Measurements from ENCODE around the gene EDEM2.

The EDEM2 gene

DNA sequence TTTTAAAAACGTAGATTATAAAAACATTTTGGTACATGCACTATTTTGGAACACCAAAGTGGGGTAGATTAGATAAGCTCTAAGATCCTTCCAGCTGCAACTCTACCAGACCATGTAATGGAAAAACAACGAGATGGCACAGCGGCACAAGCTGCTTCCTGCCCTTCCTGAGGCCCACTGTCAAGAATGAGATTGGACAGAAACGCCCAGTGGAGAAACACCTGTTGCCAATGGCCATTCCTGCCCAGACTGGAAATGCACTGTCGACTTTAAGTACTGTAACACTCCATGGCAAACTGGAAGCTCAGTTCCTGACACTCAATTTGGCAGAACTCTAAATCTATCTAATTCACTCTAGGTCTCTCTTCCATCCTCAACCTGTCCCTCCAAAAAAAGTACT, 21.4 kb downstream of the EDEM2 start:
- no peak for DNase-seq
- Histone ChIP-seq H3K9me2 (replicated peaks; ENCODE audit: insufficient read depth, low read length) (no peaks in the 10 kb centered on the region), H3K27me3 (replicated peaks; ENCODE audit: insufficient read depth, low read length) (no peaks in the 10 kb centered on the region), H3K36me3 (replicated peaks; ENCODE audit: insufficient read depth, low read length) (no peaks in the 10 kb centered on the region), H3K9ac (ENCODE audit: low read length) (no peak overlapping the region), H2AFZ (ENCODE audit: low read length) (no peak overlapping the region), H3K4me2 (ENCODE audit: low read depth, low read length) (no peak overlapping the region), H3K4me1 (ENCODE audit: low read length) (no peaks in the 10 kb centered on the region), H4K20me1 (ENCODE audit: insufficient read depth, low read length) (no peaks in the 10 kb centered on the region), H3K79me2 (ENCODE audit: low read length) (no peaks in the 10 kb centered on the region), H3K27ac (ENCODE audit: low read length) (no peak overlapping the region), H3K4me3 (ENCODE audit: low read length) (no peak overlapping the region), H3K9me3 (replicated peaks; ENCODE audit: insufficient read depth, low read length) (no peaks in the 10 kb centered on the region), H3F3A (ENCODE audit: insufficient read depth, low read length) (no peaks in the 10 kb centered on the region)
- TF ChIP-seq, protein P1, sequence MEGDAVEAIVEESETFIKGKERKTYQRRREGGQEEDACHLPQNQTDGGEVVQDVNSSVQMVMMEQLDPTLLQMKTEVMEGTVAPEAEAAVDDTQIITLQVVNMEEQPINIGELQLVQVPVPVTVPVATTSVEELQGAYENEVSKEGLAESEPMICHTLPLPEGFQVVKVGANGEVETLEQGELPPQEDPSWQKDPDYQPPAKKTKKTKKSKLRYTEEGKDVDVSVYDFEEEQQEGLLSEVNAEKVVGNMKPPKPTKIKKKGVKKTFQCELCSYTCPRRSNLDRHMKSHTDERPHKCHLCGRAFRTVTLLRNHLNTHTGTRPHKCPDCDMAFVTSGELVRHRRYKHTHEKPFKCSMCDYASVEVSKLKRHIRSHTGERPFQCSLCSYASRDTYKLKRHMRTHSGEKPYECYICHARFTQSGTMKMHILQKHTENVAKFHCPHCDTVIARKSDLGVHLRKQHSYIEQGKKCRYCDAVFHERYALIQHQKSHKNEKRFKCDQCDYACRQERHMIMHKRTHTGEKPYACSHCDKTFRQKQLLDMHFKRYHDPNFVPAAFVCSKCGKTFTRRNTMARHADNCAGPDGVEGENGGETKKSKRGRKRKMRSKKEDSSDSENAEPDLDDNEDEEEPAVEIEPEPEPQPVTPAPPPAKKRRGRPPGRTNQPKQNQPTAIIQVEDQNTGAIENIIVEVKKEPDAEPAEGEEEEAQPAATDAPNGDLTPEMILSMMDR (IDR thresholded peaks at IDR 0.05; ENCODE audit: low read length) = no peak
- TF ChIP-seq EZH2 (optimal IDR thresholded peaks at IDR 0.05; ENCODE audit: low read depth, low read length) (no peak), EZH2phosphoT487 (IDR thresholded peaks at IDR 0.05; ENCODE audit: low read length) (no peak)

GRCh38 chr20:35122756-35123405, 24.3 kb downstream of the EDEM2 start:
- no peaks in the 10 kb centered on the region for H3K36me3 ChIP-seq (replicated peaks; ENCODE audit: insufficient read depth, low read length)
- H3K9me3 ChIP-seq (replicated peaks; ENCODE audit: insufficient read depth, low read length) = no peaks in the 10 kb centered on the region
- H3K9me2 ChIP-seq (replicated peaks; ENCODE audit: insufficient read depth, low read length) = no peaks in the 10 kb centered on the region
- no peaks in the 10 kb centered on the region for H3K4me1 ChIP-seq (ENCODE audit: low read length)
- H3K4me2 ChIP-seq (ENCODE audit: low read depth, low read length) = no peak overlapping the region
- no peaks in the 10 kb centered on the region for H3F3A ChIP-seq (ENCODE audit: insufficient read depth, low read length)
- H3K4me3 ChIP-seq (ENCODE audit: low read length) = no peak overlapping the region
- TF ChIP-seq EZH2phosphoT487 (IDR thresholded peaks at IDR 0.05; ENCODE audit: low read length) (no peak), EZH2 (optimal IDR thresholded peaks at IDR 0.05; ENCODE audit: low read depth, low read length) (no peak)
- TF ChIP-seq, protein P1 (IDR thresholded peaks at IDR 0.05; ENCODE audit: low read length) = no peak
- no peak overlapping the region for H3K27ac ChIP-seq (ENCODE audit: low read length)
- H2AFZ ChIP-seq (ENCODE audit: low read length) = no peak overlapping the region
- H4K20me1 ChIP-seq (ENCODE audit: insufficient read depth, low read length) = no peaks in the 10 kb centered on the region
- DNase-seq = no peak
- H3K79me2 ChIP-seq (ENCODE audit: low read length) = no peaks in the 10 kb centered on the region
- H3K27me3 ChIP-seq (replicated peaks; ENCODE audit: insufficient read depth, low read length) = no peaks in the 10 kb centered on the region
- no peak overlapping the region for H3K9ac ChIP-seq (ENCODE audit: low read length)

DNA sequence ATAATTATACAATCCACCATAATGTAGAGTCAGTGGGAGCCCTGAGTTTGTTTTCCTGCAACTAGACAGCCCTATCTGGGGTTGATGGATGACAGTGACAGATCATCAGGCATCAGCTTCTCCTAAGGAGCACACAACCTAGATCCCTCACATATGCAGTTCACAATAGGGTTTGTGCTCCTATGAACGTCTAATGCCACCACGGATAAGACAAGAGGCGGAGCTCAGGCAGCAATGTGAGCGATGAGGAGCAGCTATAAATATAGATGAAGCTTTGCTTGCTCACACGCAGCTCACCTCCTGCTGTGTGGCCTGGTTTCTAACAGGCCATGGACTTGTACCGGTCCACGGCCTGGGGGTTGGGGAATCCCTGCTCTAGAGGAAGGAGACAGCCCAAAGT, 25.9 kb downstream of the EDEM2 start:
- no peaks in the 10 kb centered on the region for H3K36me3 ChIP-seq (replicated peaks; ENCODE audit: insufficient read depth, low read length)
- H2AFZ ChIP-seq (ENCODE audit: low read length) = no peak overlapping the region
- no peak overlapping the region for H3K4me2 ChIP-seq (ENCODE audit: low read depth, low read length)
- H3K9ac ChIP-seq (ENCODE audit: low read length) = no peak overlapping the region
- H3F3A ChIP-seq (ENCODE audit: insufficient read depth, low read length) = no peaks in the 10 kb centered on the region
- H3K4me1 ChIP-seq (ENCODE audit: low read length) = no peaks in the 10 kb centered on the region
- no peaks in the 10 kb centered on the region for H3K9me3 ChIP-seq (replicated peaks; ENCODE audit: insufficient read depth, low read length)
- no peak overlapping the region for H3K4me3 ChIP-seq (ENCODE audit: low read length)
- DNase-seq = no peak
- TF ChIP-seq, protein P1 (IDR thresholded peaks at IDR 0.05; ENCODE audit: low read length) = no peak
- TF ChIP-seq EZH2phosphoT487 (IDR thresholded peaks at IDR 0.05; ENCODE audit: low read length) (no peak), EZH2 (optimal IDR thresholded peaks at IDR 0.05; ENCODE audit: low read depth, low read length) (no peak)
- no peaks in the 10 kb centered on the region for H4K20me1 ChIP-seq (ENCODE audit: insufficient read depth, low read length)
- no peaks in the 10 kb centered on the region for H3K79me2 ChIP-seq (ENCODE audit: low read length)
- no peak overlapping the region for H3K27ac ChIP-seq (ENCODE audit: low read length)
- H3K27me3 ChIP-seq (replicated peaks; ENCODE audit: insufficient read depth, low read length) = no peaks in the 10 kb centered on the region
- H3K9me2 ChIP-seq (replicated peaks; ENCODE audit: insufficient read depth, low read length) = no peaks in the 10 kb centered on the region
